Left lung (tissue), 10 donors: ENCODE data around the gene RCAN3. TPM values are rescaled to one million over a fixed set of nuclear protein-coding genes. Genes with fewer than 3 reads are reported as not detected.
"Not testable (repeated sequence)": the region's sequence is repeated elsewhere in the genome, so short reads cannot be mapped to it uniquely, and the experiment has no call there.

Experiments
- ATAC-seq: fragments of 200-7000 bp; cut with Tn5 transposase; one replicate; pipeline ENCODE4 v1.9.1; 2020; ENCODE audit warnings: moderate library complexity
- DNase-seq, 4 donors: peaks; one replicate each; pipeline ENCODE4 v3.0.0-alpha.2; 2013 to 2020
- H3K27ac ChIP-seq, 2 donors: fragments of 200-600 bp; sonication (generic) in 1 of 2; one replicate each; pipeline versions ENCODE4 v1.5.0 to v1.8.0; 2020 to 2021
- H3K27me3 ChIP-seq, 2 donors: fragments of 200-600 bp; sonication (generic) in 1 of 2; one replicate each; pipeline versions ENCODE4 v1.5.0 to v1.8.0; 2020 to 2021
- H3K36me3 ChIP-seq, 2 donors: fragments of 200-600 bp; sonication (generic) in 1 of 2; one replicate each; pipeline versions ENCODE4 v1.5.0 to v1.8.0; 2020 to 2021
- H3K4me1 ChIP-seq, 2 donors: fragments of 200-600 bp; one replicate each; pipeline ENCODE4 v1.8.0; 2021
- H3K4me3 ChIP-seq, 2 donors: fragments of 200-600 bp; sonication (generic) in 1 of 2; one replicate each; pipeline versions ENCODE4 v1.5.0 to v1.8.0; 2020 to 2021; ENCODE audit warnings: mild to moderate bottlenecking in 1 of 2
- H3K9me3 ChIP-seq, 2 donors: fragments of 200-600 bp; sonication (generic) in 1 of 2; one replicate each; pipeline versions ENCODE4 v1.5.0 to v1.8.0; 2020 to 2021
- CTCF ChIP-seq, 2 donors: fragments of 200-600 bp; sonication (generic) in 1 of 2; IDR thresholded peaks; one replicate each; pipeline versions ENCODE4 v1.5.0 to v1.8.0; 2021; ENCODE audit warnings: antibody characterized with exemption in 2 of 2
- intact Hi-C, 2 donors: fragments of 100-400 bp; cut with DNase I; formaldehyde crosslinking; loops; one replicate each; pipeline versions ENCODE4 v1.11.2 to v1.14.2; 2022
- polyA plus RNA-seq, 6 donors: library from polyadenylated mRNA; unstranded; fragments of 120-200 nt; gene quantifications; one replicate each; pipeline ENCODE4 v1.2.1, GENCODE V29; 2013; ENCODE audit not compliant: insufficient read length in 6 of 6
- total RNA-seq, 2 donors: library from RNA; stranded (reverse); fragmentation: NEBNext Ultra II Directional; extraction: Animal tissue kit (Norgen Biotek cat#: 25700); gene quantifications; one replicate each; pipeline ENCODE4 v1.2.1, GENCODE V29; 2021
- donor health status: DM: no; HTN: yes; CAD: no.
- donor health status: DM: no; HTN: no; CAD: no.

The RCAN3 gene
- total and polyA plus RNA-seq, 8 donors: 8.1 to 15.1 (median 10.9) TPM

- Histone ChIP-seq H3K36me3 (no peaks in the 10 kb centered on the region), H3K9me3 (no peaks in the 10 kb centered on the region), H3K27me3 (no peaks in the 10 kb centered on the region), H3K27ac (peak overlapping the region; percentile 63 to 66), H3K4me3 (no peak overlapping the region), H3K4me1 (peaks cover 0 to 18% of the 10 kb centered on the region in 2 donors)
- intact Hi-C loops: no loop called here
- TF ChIP-seq CTCF (IDR thresholded peaks at IDR 0.05): peak; percentile 40 to 47
- ATAC-seq: peak; percentile 83
- DNase-seq: no peak
Measured at GRCh38 chr1:24541711-24542346, 39.2 kb downstream of the RCAN3 start.

- ATAC-seq: no peak
- Histone ChIP-seq H3K9me3 (no peaks in the 10 kb centered on the region), H3K36me3 (no peaks in the 10 kb centered on the region), H3K27ac (no peak overlapping the region), H3K27me3 (peaks cover 0 to 10% of the 10 kb centered on the region in 2 donors), H3K4me3 (no peak overlapping the region), H3K4me1 (peaks cover 0 to 16% of the 10 kb centered on the region in 2 donors)
- no peak for TF ChIP-seq CTCF (IDR thresholded peaks at IDR 0.05)
- no peak for DNase-seq
- intact Hi-C loops: no loop called here
Measured at GRCh38 chr1:24544239-24544638, 41.6 kb downstream of the RCAN3 start.

GRCh38 chr1:24545662-24546061, 43.0 kb downstream of the RCAN3 start:
- ATAC-seq (no peak), DNase-seq (no peak)
- TF ChIP-seq CTCF (IDR thresholded peaks at IDR 0.05): no peak
- intact Hi-C loops: no loop called here
- H3K27ac ChIP-seq: no peak overlapping the region
- H3K27me3 ChIP-seq: peaks cover 0 to 16% of the 10 kb centered on the region in 2 donors
- no peak overlapping the region for H3K4me3 ChIP-seq
- H3K9me3 ChIP-seq: no peaks in the 10 kb centered on the region
- peaks cover 0 to 10% of the 10 kb centered on the region in 2 donors for H3K4me1 ChIP-seq
- no peaks in the 10 kb centered on the region for H3K36me3 ChIP-seq

- intact Hi-C loops: no loop called here
- Histone ChIP-seq H3K9me3 (no peaks in the 10 kb centered on the region), H3K27ac (no peak overlapping the region), H3K36me3 (no peaks in the 10 kb centered on the region), H3K4me1 (no peaks in the 10 kb centered on the region), H3K4me3 (no peak overlapping the region), H3K27me3 (peaks cover 0 to 22% of the 10 kb centered on the region in 2 donors)
- TF ChIP-seq CTCF (IDR thresholded peaks at IDR 0.05): no peak
- DNase-seq (no peak), ATAC-seq (no peak)
Measured at GRCh38 chr1:24547195-24547594, 44.6 kb downstream of the RCAN3 start.

- no peaks in the 10 kb centered on the region for H3K36me3 ChIP-seq
- no peaks in the 10 kb centered on the region for H3K4me1 ChIP-seq
- peaks cover 0 to 22% of the 10 kb centered on the region in 2 donors for H3K27me3 ChIP-seq
- H3K27ac ChIP-seq: no peak overlapping the region
- intact Hi-C loops: no loop called here
- no peaks in the 10 kb centered on the region for H3K9me3 ChIP-seq
- no peak overlapping the region for H3K4me3 ChIP-seq
- no peak for TF ChIP-seq CTCF (IDR thresholded peaks at IDR 0.05)
- DNase-seq (no peak), ATAC-seq (no peak)
Measured at GRCh38 chr1:24548070-24548469, 45.4 kb downstream of the RCAN3 start.

GRCh38 chr1:24549210-24549609, 46.6 kb downstream of the RCAN3 start:
- H3K27ac ChIP-seq, H3K4me3 ChIP-seq, H3K4me1 ChIP-seq, H3K9me3 ChIP-seq, intact Hi-C loops, ATAC-seq, H3K36me3 ChIP-seq, DNase-seq: not testable (repeated sequence)
- peaks cover 0 to 28% of the 10 kb centered on the region in 2 donors for H3K27me3 ChIP-seq
